Measurements from ENCODE around the gene SPATS1. TPM values are rescaled to one million over a fixed set of nuclear protein-coding genes. Genes with fewer than 3 reads are reported as not detected.
A peak's percentile ranks its signal among the peaks of the same experiment; 100 is the strongest.

SPATS1 gene
- total RNA-seq, 1 experiment from 2014 or later: not detected

DNA sequence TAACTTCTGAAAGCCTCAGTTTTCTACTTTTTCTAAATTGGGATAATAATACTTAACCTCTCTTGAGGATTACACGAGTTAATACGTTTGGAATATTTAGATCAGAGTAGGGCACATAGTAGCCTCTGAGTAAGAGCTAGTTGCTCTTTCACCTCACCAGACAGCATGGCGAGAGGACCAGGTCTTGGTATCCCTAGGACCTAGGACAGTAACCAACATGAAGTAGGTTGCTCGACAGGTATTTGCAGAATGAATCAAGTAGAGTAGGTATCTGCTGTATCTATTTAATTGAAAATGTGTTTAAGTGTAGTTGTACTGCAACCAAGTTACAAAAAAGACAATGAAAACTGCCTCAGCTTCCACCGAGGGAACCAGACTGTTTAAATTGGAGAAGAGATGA, 46.4 kb downstream of the SPATS1 start:
- DNase-seq (ENCODE audit: low spot score) (no peak), ATAC-seq (no peak)
- TF ChIP-seq, protein P1, sequence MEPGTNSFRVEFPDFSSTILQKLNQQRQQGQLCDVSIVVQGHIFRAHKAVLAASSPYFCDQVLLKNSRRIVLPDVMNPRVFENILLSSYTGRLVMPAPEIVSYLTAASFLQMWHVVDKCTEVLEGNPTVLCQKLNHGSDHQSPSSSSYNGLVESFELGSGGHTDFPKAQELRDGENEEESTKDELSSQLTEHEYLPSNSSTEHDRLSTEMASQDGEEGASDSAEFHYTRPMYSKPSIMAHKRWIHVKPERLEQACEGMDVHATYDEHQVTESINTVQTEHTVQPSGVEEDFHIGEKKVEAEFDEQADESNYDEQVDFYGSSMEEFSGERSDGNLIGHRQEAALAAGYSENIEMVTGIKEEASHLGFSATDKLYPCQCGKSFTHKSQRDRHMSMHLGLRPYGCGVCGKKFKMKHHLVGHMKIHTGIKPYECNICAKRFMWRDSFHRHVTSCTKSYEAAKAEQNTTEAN (CRISPR knock-in tag; IDR thresholded peaks at IDR 0.05): no peak
- TF ChIP-seq, protein P2, sequence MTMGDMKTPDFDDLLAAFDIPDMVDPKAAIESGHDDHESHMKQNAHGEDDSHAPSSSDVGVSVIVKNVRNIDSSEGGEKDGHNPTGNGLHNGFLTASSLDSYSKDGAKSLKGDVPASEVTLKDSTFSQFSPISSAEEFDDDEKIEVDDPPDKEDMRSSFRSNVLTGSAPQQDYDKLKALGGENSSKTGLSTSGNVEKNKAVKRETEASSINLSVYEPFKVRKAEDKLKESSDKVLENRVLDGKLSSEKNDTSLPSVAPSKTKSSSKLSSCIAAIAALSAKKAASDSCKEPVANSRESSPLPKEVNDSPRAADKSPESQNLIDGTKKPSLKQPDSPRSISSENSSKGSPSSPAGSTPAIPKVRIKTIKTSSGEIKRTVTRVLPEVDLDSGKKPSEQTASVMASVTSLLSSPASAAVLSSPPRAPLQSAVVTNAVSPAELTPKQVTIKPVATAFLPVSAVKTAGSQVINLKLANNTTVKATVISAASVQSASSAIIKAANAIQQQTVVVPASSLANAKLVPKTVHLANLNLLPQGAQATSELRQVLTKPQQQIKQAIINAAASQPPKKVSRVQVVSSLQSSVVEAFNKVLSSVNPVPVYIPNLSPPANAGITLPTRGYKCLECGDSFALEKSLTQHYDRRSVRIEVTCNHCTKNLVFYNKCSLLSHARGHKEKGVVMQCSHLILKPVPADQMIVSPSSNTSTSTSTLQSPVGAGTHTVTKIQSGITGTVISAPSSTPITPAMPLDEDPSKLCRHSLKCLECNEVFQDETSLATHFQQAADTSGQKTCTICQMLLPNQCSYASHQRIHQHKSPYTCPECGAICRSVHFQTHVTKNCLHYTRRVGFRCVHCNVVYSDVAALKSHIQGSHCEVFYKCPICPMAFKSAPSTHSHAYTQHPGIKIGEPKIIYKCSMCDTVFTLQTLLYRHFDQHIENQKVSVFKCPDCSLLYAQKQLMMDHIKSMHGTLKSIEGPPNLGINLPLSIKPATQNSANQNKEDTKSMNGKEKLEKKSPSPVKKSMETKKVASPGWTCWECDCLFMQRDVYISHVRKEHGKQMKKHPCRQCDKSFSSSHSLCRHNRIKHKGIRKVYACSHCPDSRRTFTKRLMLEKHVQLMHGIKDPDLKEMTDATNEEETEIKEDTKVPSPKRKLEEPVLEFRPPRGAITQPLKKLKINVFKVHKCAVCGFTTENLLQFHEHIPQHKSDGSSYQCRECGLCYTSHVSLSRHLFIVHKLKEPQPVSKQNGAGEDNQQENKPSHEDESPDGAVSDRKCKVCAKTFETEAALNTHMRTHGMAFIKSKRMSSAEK (CRISPR knock-in tag; IDR thresholded peaks at IDR 0.05; ENCODE audit: borderline replicate concordance): no peak
- TF ChIP-seq TEAD1 (CRISPR knock-in tag; IDR thresholded peaks at IDR 0.05) (no peak), PRRX2 (CRISPR knock-in tag; IDR thresholded peaks at IDR 0.05) (no peak), TP53 (CRISPR knock-in tag; IDR thresholded peaks at IDR 0.05) (no peak), KAT7 (CRISPR knock-in tag; IDR thresholded peaks at IDR 0.05; ENCODE audit: borderline replicate concordance) (no peak), FOXK1 (CRISPR knock-in tag; IDR thresholded peaks at IDR 0.05) (no peak), ZNF232 (CRISPR knock-in tag; IDR thresholded peaks at IDR 0.05) (no peak), NFATC4 (CRISPR knock-in tag; IDR thresholded peaks at IDR 0.05) (no peak), IRF2 (CRISPR knock-in tag; IDR thresholded peaks at IDR 0.05; ENCODE audit: borderline replicate concordance, low read depth) (no peak)
- TF ChIP-seq, protein P3, sequence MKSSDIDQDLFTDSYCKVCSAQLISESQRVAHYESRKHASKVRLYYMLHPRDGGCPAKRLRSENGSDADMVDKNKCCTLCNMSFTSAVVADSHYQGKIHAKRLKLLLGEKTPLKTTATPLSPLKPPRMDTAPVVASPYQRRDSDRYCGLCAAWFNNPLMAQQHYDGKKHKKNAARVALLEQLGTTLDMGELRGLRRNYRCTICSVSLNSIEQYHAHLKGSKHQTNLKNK (CRISPR knock-in tag; IDR thresholded peaks at IDR 0.05): no peak
- TF ChIP-seq, protein P4, sequence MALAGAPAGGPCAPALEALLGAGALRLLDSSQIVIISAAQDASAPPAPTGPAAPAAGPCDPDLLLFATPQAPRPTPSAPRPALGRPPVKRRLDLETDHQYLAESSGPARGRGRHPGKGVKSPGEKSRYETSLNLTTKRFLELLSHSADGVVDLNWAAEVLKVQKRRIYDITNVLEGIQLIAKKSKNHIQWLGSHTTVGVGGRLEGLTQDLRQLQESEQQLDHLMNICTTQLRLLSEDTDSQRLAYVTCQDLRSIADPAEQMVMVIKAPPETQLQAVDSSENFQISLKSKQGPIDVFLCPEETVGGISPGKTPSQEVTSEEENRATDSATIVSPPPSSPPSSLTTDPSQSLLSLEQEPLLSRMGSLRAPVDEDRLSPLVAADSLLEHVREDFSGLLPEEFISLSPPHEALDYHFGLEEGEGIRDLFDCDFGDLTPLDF (CRISPR knock-in tag; IDR thresholded peaks at IDR 0.05): no peak
- TF ChIP-seq, protein P5, sequence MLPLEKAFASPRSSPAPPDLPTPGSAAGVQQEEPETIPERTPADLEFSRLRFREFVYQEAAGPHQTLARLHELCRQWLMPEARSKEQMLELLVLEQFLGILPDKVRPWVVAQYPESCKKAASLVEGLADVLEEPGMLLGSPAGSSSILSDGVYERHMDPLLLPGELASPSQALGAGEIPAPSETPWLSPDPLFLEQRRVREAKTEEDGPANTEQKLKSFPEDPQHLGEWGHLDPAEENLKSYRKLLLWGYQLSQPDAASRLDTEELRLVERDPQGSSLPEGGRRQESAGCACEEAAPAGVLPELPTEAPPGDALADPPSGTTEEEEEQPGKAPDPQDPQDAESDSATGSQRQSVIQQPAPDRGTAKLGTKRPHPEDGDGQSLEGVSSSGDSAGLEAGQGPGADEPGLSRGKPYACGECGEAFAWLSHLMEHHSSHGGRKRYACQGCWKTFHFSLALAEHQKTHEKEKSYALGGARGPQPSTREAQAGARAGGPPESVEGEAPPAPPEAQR (CRISPR knock-in tag; IDR thresholded peaks at IDR 0.05): no peak
- TF ChIP-seq, protein P6, sequence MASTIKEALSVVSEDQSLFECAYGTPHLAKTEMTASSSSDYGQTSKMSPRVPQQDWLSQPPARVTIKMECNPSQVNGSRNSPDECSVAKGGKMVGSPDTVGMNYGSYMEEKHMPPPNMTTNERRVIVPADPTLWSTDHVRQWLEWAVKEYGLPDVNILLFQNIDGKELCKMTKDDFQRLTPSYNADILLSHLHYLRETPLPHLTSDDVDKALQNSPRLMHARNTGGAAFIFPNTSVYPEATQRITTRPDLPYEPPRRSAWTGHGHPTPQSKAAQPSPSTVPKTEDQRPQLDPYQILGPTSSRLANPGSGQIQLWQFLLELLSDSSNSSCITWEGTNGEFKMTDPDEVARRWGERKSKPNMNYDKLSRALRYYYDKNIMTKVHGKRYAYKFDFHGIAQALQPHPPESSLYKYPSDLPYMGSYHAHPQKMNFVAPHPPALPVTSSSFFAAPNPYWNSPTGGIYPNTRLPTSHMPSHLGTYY (CRISPR knock-in tag; IDR thresholded peaks at IDR 0.05): no peak
- TF ChIP-seq, protein P7, sequence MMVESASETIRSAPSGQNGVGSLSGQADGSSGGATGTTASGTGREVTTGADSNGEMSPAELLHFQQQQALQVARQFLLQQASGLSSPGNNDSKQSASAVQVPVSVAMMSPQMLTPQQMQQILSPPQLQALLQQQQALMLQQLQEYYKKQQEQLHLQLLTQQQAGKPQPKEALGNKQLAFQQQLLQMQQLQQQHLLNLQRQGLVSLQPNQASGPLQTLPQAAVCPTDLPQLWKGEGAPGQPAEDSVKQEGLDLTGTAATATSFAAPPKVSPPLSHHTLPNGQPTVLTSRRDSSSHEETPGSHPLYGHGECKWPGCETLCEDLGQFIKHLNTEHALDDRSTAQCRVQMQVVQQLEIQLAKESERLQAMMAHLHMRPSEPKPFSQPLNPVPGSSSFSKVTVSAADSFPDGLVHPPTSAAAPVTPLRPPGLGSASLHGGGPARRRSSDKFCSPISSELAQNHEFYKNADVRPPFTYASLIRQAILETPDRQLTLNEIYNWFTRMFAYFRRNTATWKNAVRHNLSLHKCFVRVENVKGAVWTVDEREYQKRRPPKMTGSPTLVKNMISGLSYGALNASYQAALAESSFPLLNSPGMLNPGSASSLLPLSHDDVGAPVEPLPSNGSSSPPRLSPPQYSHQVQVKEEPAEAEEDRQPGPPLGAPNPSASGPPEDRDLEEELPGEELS (CRISPR knock-in tag; IDR thresholded peaks at IDR 0.05): no peak
- TF ChIP-seq, protein P8, sequence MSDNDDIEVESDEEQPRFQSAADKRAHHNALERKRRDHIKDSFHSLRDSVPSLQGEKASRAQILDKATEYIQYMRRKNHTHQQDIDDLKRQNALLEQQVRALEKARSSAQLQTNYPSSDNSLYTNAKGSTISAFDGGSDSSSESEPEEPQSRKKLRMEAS (CRISPR knock-in tag; IDR thresholded peaks at IDR 0.05): no peak
- TF ChIP-seq, protein P9, sequence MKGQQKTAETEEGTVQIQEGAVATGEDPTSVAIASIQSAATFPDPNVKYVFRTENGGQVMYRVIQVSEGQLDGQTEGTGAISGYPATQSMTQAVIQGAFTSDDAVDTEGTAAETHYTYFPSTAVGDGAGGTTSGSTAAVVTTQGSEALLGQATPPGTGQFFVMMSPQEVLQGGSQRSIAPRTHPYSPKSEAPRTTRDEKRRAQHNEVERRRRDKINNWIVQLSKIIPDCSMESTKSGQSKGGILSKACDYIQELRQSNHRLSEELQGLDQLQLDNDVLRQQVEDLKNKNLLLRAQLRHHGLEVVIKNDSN (CRISPR knock-in tag; IDR thresholded peaks at IDR 0.05): no peak
- TF ChIP-seq, protein P10, sequence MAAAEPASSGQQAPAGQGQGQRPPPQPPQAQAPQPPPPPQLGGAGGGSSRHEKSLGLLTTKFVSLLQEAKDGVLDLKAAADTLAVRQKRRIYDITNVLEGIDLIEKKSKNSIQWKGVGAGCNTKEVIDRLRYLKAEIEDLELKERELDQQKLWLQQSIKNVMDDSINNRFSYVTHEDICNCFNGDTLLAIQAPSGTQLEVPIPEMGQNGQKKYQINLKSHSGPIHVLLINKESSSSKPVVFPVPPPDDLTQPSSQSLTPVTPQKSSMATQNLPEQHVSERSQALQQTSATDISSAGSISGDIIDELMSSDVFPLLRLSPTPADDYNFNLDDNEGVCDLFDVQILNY (CRISPR knock-in tag; IDR thresholded peaks at IDR 0.05): no peak
- TF ChIP-seq, protein P11, sequence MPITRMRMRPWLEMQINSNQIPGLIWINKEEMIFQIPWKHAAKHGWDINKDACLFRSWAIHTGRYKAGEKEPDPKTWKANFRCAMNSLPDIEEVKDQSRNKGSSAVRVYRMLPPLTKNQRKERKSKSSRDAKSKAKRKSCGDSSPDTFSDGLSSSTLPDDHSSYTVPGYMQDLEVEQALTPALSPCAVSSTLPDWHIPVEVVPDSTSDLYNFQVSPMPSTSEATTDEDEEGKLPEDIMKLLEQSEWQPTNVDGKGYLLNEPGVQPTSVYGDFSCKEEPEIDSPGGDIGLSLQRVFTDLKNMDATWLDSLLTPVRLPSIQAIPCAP (CRISPR knock-in tag; IDR thresholded peaks at IDR 0.05): no peak
- Mint-ChIP-seq H3K36me3 (peaks cover 33% of the 10 kb centered on the region), H3K27ac (peak overlapping the region; percentile 34; the same call in 1 of the 2 replicates), H3K27me3 (ENCODE audit: low read depth) (no peaks in the 10 kb centered on the region), H3K4me1 (peaks cover 24% of the 10 kb centered on the region), H3K9me3 (no peaks in the 10 kb centered on the region), H3K4me3 (peak overlapping the region; percentile 88)
- ChIA-PET CTCF (no interaction called here), POLR2A (no interaction called here)
